Mucosa of descending colon (tissue), 3 donors: Measurements from ENCODE around the gene KCND3. TPM values are rescaled to one million over a fixed set of nuclear protein-coding genes. Genes with fewer than 3 reads are reported as not detected.

Source experiments
- ATAC-seq: fragments of 200-7000 bp; cut with Tn5 transposase; one replicate; pipeline ENCODE4 v1.9.1; 2020; ENCODE audit warnings: mild to moderate bottlenecking, moderate library complexity
- DNase-seq, 3 donors: peaks; one replicate each; pipeline ENCODE4 v3.0.0-alpha.2; 2020
- H3K36me3 ChIP-seq: fragments of 200-600 bp; one replicate; pipeline ENCODE4 v1.8.0; 2021; ENCODE audit warnings: low read depth, mild to moderate bottlenecking
- H3K4me1 ChIP-seq: fragments of 200-600 bp; one replicate; pipeline ENCODE4 v1.8.0; 2021; ENCODE audit warnings: low read depth, mild to moderate bottlenecking
- H3K4me3 ChIP-seq: fragments of 200-600 bp; one replicate; pipeline ENCODE4 v1.8.0; 2021; ENCODE audit warnings: mild to moderate bottlenecking
- H3K9me3 ChIP-seq: fragments of 200-600 bp; one replicate; pipeline ENCODE4 v1.8.0; 2021; ENCODE audit warnings: mild to moderate bottlenecking
- intact Hi-C, 2 donors: fragments of 100-400 bp; cut with DNase I in 1 of 2; cut with micrococcal nuclease in 1 of 2; formaldehyde crosslinking; loops; one replicate each; pipeline versions ENCODE4 v1.11.0 to v1.11.1; 2022; cut with DNase I, micrococcal nuclease
- total RNA-seq, 3 donors: library from RNA; stranded (reverse); fragmentation: NEBNext Ultra II Directional in 2 of 3; extraction: Animal tissue kit (Norgen Biotek cat#: 25700) in 2 of 3; gene quantifications; one replicate each; pipeline versions ENCODE4 v1.2.1 to v1.2.4, GENCODE V29; 2021 to 2023
- TF ChIP-seq, protein P1 (sequence below): fragments of 200-600 bp; IDR thresholded peaks from one replicate; pipeline ENCODE4 v1.8.0; 2022; ENCODE audit warnings: antibody characterized with exemption, mild to moderate bottlenecking
- donor health status: DM: no; HTN: no; CAD: no; lungs with moderate emphysema.
- donor health status: DM: no; HTN: no; CAD: no.
- donor health status: DM: no; HTN: yes; CAD: no.

KCND3 gene
- total RNA-seq, 3 donors from 2014 or later: 1.2 to 10.3 (median 5.5) TPM

DNA sequence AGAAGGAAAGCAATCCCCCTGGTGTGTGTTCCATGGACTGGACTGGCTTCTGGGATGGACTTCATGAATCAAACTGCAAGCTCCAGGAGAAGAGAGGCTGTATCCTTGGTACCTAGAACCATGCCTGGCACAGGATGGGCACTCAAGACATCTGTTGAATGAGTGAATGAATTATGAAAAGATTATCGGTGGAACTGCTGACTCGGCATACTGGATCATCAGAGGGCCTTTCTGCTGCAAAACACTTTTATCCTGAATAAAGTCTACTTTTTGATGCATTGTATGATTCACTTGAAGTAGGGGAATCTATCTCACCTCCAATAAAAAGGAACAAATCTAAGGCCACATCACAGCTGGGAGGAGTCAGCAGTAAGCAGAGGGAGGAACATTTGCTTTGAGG lies 190.9 kb downstream of the KCND3 start:
- ATAC-seq (no peak), DNase-seq (no peak)
- no peak overlapping the region for H3K4me3 ChIP-seq
- H3K9me3 ChIP-seq: no peaks in the 10 kb centered on the region
- no peaks in the 10 kb centered on the region for H3K4me1 ChIP-seq
- TF ChIP-seq, protein P1, sequence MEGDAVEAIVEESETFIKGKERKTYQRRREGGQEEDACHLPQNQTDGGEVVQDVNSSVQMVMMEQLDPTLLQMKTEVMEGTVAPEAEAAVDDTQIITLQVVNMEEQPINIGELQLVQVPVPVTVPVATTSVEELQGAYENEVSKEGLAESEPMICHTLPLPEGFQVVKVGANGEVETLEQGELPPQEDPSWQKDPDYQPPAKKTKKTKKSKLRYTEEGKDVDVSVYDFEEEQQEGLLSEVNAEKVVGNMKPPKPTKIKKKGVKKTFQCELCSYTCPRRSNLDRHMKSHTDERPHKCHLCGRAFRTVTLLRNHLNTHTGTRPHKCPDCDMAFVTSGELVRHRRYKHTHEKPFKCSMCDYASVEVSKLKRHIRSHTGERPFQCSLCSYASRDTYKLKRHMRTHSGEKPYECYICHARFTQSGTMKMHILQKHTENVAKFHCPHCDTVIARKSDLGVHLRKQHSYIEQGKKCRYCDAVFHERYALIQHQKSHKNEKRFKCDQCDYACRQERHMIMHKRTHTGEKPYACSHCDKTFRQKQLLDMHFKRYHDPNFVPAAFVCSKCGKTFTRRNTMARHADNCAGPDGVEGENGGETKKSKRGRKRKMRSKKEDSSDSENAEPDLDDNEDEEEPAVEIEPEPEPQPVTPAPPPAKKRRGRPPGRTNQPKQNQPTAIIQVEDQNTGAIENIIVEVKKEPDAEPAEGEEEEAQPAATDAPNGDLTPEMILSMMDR: no peak
- intact Hi-C loops: no loop called here
- no peaks in the 10 kb centered on the region for H3K36me3 ChIP-seq

DNA sequence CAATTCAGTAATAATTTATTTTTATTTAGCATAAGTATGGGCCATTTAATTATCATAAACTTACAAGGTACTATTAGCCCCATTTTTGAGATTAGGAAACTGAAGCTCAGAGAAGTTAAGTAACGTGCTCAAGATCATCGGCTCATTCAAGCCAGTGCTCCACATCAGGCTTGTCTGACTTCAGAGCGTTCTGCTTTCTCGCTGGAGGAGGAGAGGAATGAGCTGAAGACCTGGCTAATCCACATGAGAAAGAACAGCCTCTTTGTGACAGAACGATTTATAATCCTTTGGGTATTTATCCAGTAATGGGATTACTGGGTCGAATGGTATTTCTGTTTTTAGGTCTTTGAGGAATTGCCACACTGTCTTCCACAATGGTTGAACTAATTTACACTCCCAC lies 194.1 kb downstream of the KCND3 start:
- Histone ChIP-seq H3K36me3 (no peaks in the 10 kb centered on the region), H3K9me3 (no peaks in the 10 kb centered on the region), H3K4me3 (no peak overlapping the region), H3K4me1 (no peaks in the 10 kb centered on the region)
- DNase-seq (no peak), ATAC-seq (no peak)
- intact Hi-C loops: no loop called here
- TF ChIP-seq, protein P1: no peak

- no peaks in the 10 kb centered on the region for H3K36me3 ChIP-seq
- no peaks in the 10 kb centered on the region for H3K9me3 ChIP-seq
- DNase-seq: no peak
- intact Hi-C loops: no loop called here
- no peak overlapping the region for H3K4me3 ChIP-seq
- H3K4me1 ChIP-seq: no peaks in the 10 kb centered on the region
- TF ChIP-seq, protein P1: no peak
- ATAC-seq: no peak
These were observed 195.5 kb downstream of the KCND3 start for GRCh38 chr1:111793923-111794322.

GRCh38 chr1:111792249-111792648 lies 197.2 kb downstream of the KCND3 start:
- Histone ChIP-seq H3K4me1 (no peaks in the 10 kb centered on the region), H3K36me3 (no peaks in the 10 kb centered on the region), H3K4me3 (no peak overlapping the region), H3K9me3 (no peaks in the 10 kb centered on the region)
- ATAC-seq (no peak), DNase-seq (no peak)
- TF ChIP-seq, protein P1: no peak
- intact Hi-C loops: no loop called here

- Histone ChIP-seq H3K4me1 (no peaks in the 10 kb centered on the region), H3K36me3 (no peaks in the 10 kb centered on the region), H3K9me3 (no peaks in the 10 kb centered on the region), H3K4me3 (no peak overlapping the region)
- TF ChIP-seq, protein P1: no peak
- DNase-seq: no peak
- intact Hi-C loops: no loop called here
- ATAC-seq: no peak
These were observed 197.7 kb downstream of the KCND3 start for GRCh38 chr1:111791776-111792175.

- ATAC-seq (no peak), DNase-seq (no peak)
- intact Hi-C loops: no loop called here
- Histone ChIP-seq H3K4me3 (no peak overlapping the region), H3K36me3 (no peaks in the 10 kb centered on the region), H3K4me1 (no peaks in the 10 kb centered on the region), H3K9me3 (no peaks in the 10 kb centered on the region)
- TF ChIP-seq, protein P1: no peak
These were observed 199.7 kb downstream of the KCND3 start for GRCh38 chr1:111789666-111790316.
